Ascending aorta (tissue), 2 donors: ENCODE data around the gene DUOX1. TPM values are rescaled to one million over a fixed set of nuclear protein-coding genes. Genes with fewer than 3 reads are reported as not detected.
"Not testable (repeated sequence)": the region's sequence is repeated elsewhere in the genome, so short reads cannot be mapped to it uniquely, and the experiment has no call there.

ENCODE experiments used
- DNase-seq, 2 donors: peaks; one replicate each; pipeline ENCODE4 v3.0.0-alpha.2; 2019; ENCODE audit warnings: low spot score in 2 of 2
- H3K27ac ChIP-seq, 2 donors: fragments of 200-600 bp; sonication (generic); one replicate each; pipeline ENCODE4 v1.5.1; 2016 to 2017; ENCODE audit warnings: mild to moderate bottlenecking in 1 of 2
- H3K27me3 ChIP-seq: fragments of 200-600 bp; sonication (generic); one replicate; pipeline ENCODE4 v1.5.1; 2017
- H3K36me3 ChIP-seq, 2 donors: fragments of 200-600 bp; sonication (generic); one replicate each; pipeline ENCODE4 v1.5.1; 2016
- H3K4me1 ChIP-seq, 2 donors: fragments of 200-600 bp; sonication (generic); one replicate each; pipeline ENCODE4 v1.5.1; 2016 to 2017; ENCODE audit warnings: mild to moderate bottlenecking in 1 of 2
- H3K4me3 ChIP-seq, 2 donors: fragments of 200-600 bp; sonication (generic); one replicate each; pipeline ENCODE4 v1.5.1; 2016 to 2017; ENCODE audit warnings: mild to moderate bottlenecking in 1 of 2
- H3K9me3 ChIP-seq, 2 donors: fragments of 200-600 bp; sonication (generic); one replicate each; pipeline ENCODE4 v1.5.1; 2016
- intact Hi-C: fragments of 100-400 bp; cut with DNase I; formaldehyde crosslinking; loops from one replicate; pipeline ENCODE4 v1.15.1; 2023
- total RNA-seq: library from RNA; depleted of rRNA; stranded (reverse); fragments of >200 nt; gene quantifications from one replicate; pipeline ENCODE4 v1.1.0, GENCODE V29; 2016
- TF ChIP-seq, protein P1 (sequence below), 3 experiments: fragments of 200-600 bp in 2 of 3; fragments of 450-650 bp in 1 of 3; sonication (generic) in 2 of 3; IDR thresholded peaks; one replicate each; pipeline ENCODE4 v1.5.1; 2016 to 2019; ENCODE audit warnings: antibody characterized with exemption in 3 of 3, mild to moderate bottlenecking in 1 of 3, moderate library complexity in 1 of 3

DUOX1 gene
- total RNA-seq, 1 donor from 2014 or later: 2.7 TPM

DNA sequence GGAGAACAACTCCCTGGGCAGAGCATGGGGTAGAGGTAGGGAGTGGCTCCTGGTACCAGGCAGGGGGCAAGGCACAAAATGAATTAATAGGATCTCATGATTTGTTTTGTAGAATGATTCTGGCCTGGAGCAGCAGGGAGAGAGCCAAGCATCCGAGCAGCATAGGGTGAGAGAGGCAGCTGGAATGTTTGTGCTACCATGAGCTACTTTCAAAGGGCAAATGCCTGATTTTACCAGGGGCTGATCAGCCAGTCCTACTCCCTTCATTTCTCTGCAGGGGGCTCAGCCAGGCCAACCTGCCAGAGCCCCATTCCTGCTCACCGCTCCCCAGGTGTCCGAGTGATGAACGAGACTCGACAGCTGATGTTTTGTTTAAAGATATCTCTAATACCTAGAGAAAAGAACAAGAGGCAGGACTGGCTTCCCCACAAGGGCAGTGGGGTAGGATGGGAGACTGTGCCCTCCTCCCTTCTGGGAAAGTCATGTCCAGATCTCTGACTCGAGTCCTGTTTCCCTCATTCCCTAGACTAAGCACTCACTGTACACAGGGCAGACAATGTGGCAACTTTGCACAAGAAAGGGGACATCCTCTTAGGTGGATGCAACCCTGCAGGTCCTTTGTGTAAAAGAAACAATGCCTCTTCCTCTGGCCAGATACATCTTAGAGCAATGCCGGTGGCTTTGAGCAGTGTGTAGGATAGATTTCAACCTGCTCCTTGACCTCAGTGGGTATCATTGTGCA is 28.7 kb upstream of the DUOX1 start:
- intact Hi-C loops: no loop called here
- TF ChIP-seq, protein P1, sequence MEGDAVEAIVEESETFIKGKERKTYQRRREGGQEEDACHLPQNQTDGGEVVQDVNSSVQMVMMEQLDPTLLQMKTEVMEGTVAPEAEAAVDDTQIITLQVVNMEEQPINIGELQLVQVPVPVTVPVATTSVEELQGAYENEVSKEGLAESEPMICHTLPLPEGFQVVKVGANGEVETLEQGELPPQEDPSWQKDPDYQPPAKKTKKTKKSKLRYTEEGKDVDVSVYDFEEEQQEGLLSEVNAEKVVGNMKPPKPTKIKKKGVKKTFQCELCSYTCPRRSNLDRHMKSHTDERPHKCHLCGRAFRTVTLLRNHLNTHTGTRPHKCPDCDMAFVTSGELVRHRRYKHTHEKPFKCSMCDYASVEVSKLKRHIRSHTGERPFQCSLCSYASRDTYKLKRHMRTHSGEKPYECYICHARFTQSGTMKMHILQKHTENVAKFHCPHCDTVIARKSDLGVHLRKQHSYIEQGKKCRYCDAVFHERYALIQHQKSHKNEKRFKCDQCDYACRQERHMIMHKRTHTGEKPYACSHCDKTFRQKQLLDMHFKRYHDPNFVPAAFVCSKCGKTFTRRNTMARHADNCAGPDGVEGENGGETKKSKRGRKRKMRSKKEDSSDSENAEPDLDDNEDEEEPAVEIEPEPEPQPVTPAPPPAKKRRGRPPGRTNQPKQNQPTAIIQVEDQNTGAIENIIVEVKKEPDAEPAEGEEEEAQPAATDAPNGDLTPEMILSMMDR (IDR thresholded peaks at IDR 0.05): no peak
- H3K4me1 ChIP-seq: no peaks in the 10 kb centered on the region
- no peak overlapping the region for H3K27ac ChIP-seq
- no peaks in the 10 kb centered on the region for H3K36me3 ChIP-seq
- no peaks in the 10 kb centered on the region for H3K9me3 ChIP-seq
- no peaks in the 10 kb centered on the region for H3K27me3 ChIP-seq
- H3K4me3 ChIP-seq: no peak overlapping the region
- peak in 1 of 2 donors; percentile 34 for DNase-seq

DNA sequence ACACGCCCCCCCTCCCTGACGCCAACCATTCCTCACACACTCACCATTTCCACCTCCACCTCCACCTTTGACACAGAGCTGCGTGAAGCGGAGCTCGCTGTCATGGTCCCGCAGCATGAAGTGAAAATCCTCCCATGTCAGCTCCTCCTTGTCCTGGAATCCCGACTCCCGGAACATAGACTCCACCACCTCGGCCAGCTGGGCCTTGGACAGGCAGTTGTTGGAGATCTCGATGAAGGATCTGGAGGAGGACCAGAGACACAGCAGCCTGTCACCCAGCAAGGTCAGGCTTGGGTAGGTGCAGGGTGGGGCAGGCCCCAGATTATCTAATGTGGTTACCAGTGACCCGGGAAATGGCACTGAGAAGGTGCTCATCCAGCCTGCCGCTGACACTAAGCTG is 28.0 kb upstream of the DUOX1 start:
- intact Hi-C loops: no loop called here
- no peaks in the 10 kb centered on the region for H3K9me3 ChIP-seq
- no peaks in the 10 kb centered on the region for H3K27me3 ChIP-seq
- H3K27ac ChIP-seq: no peak overlapping the region
- TF ChIP-seq, protein P1 (IDR thresholded peaks at IDR 0.05): no peak
- peak in 1 of 2 donors; percentile 45 for DNase-seq
- no peaks in the 10 kb centered on the region for H3K36me3 ChIP-seq
- no peak overlapping the region for H3K4me3 ChIP-seq
- H3K4me1 ChIP-seq: no peaks in the 10 kb centered on the region

DNA sequence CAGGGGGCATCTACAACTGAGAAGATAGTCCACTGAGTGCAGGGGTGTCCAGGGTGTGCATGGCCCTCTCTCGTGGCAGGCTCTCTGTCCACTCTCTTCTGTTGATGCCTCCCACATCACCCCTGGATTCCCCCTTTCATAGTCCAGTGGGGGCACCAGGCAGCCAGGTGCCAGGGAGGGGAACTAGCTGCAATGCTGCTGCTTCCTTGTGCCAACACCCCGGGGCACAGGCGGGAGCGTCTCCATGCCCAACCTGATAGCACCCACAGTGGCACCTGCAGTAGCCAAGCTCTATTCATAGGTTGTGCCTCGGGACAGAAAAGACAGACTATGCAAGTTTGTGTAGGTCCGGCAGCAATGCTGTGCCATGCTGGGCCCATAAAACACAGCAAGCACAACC is 27.6 kb upstream of the DUOX1 start:
- intact Hi-C loops: no loop called here
- H3K27me3 ChIP-seq: no peaks in the 10 kb centered on the region
- no peak overlapping the region for H3K4me3 ChIP-seq
- no peak overlapping the region for H3K27ac ChIP-seq
- H3K36me3 ChIP-seq: no peaks in the 10 kb centered on the region
- TF ChIP-seq, protein P1 (IDR thresholded peaks at IDR 0.05): no peak
- H3K9me3 ChIP-seq: no peaks in the 10 kb centered on the region
- H3K4me1 ChIP-seq: no peaks in the 10 kb centered on the region
- no peak for DNase-seq

- H3K36me3 ChIP-seq, H3K27ac ChIP-seq, H3K4me1 ChIP-seq, H3K9me3 ChIP-seq, H3K27me3 ChIP-seq, H3K4me3 ChIP-seq, intact Hi-C loops: not testable (repeated sequence)
- DNase-seq: peak in 1 of 2 donors; percentile 12
Measured at GRCh38 chr15:45104170-45104569, 25.6 kb upstream of the DUOX1 start.

GRCh38 chr15:45105586-45105985 is 24.2 kb upstream of the DUOX1 start:
- no peaks in the 10 kb centered on the region for H3K36me3 ChIP-seq
- no peak overlapping the region for H3K27ac ChIP-seq
- TF ChIP-seq, protein P1 (IDR thresholded peaks at IDR 0.05): no peak
- intact Hi-C loops: no loop called here
- H3K4me3 ChIP-seq: no peak overlapping the region
- H3K4me1 ChIP-seq: no peaks in the 10 kb centered on the region
- no peaks in the 10 kb centered on the region for H3K9me3 ChIP-seq
- DNase-seq: peak in 1 of 2 donors; percentile 22
- H3K27me3 ChIP-seq: no peaks in the 10 kb centered on the region

- H3K4me3 ChIP-seq: no peak overlapping the region
- no peaks in the 10 kb centered on the region for H3K27me3 ChIP-seq
- no peak overlapping the region for H3K27ac ChIP-seq
- peak in 1 of 2 donors; percentile 50 for DNase-seq
- H3K4me1 ChIP-seq: no peaks in the 10 kb centered on the region
- no peaks in the 10 kb centered on the region for H3K36me3 ChIP-seq
- TF ChIP-seq, protein P1 (IDR thresholded peaks at IDR 0.05): no peak
- intact Hi-C loops: no loop called here
- H3K9me3 ChIP-seq: no peaks in the 10 kb centered on the region
Measured at GRCh38 chr15:45106002-45106790, 23.6 kb upstream of the DUOX1 start.
